Pancreas (tissue), 10 donors: ENCODE data around the gene NHLRC4. TPM values are rescaled to one million over a fixed set of nuclear protein-coding genes. Genes with fewer than 3 reads are reported as not detected.

Experiments used
- ATAC-seq, 4 donors: fragments of 200-7000 bp; cut with Tn5 transposase; one replicate each; pipeline versions ENCODE4 v1.8.0 to v1.9.1; 2020; ENCODE audit warnings: mild to moderate bottlenecking in 4 of 4, moderate library complexity in 4 of 4
- DNase-seq, 6 donors: peaks; one replicate each; pipeline ENCODE4 v3.0.0-alpha.2; 2020
- FAIRE-seq: peaks from 2 replicates; lab custom pipeline; 2012; peaks lifted over from hg19 to GRCh38; lab: Jason Lieb, UNC
- H3K27ac ChIP-seq, 4 donors: fragments of 200-600 bp; sonication (generic); 1 replicate in 3 of 4; 2 replicates in 1 of 4; pipeline versions ENCODE4 v1.5.0 to v1.8.0; 2020
- H3K27me3 ChIP-seq, 4 donors: fragments of 200-600 bp; one replicate each; pipeline ENCODE4 v1.8.0; 2021
- H3K36me3 ChIP-seq, 3 donors: fragments of 200-600 bp; sonication (generic) in 1 of 3; one replicate each; pipeline versions ENCODE4 v1.5.0 to v1.8.0; 2020 to 2021
- H3K4me1 ChIP-seq, 3 donors: fragments of 200-600 bp; one replicate each; pipeline ENCODE4 v1.8.0; 2021
- H3K4me3 ChIP-seq, 4 donors: fragments of 200-600 bp; sonication (generic) in 2 of 4; one replicate each; pipeline versions ENCODE4 v1.5.0 to v1.8.0; 2020 to 2021
- H3K9me3 ChIP-seq, 4 donors: fragments of 200-600 bp; one replicate each; pipeline ENCODE4 v1.8.0; 2021
- WGBS, 2 donors: extraction: QIAGEN DNeasy Blood & Tissue Kit; methylation state at CpG; one replicate each; pipeline ENCODE4 v1.1.7; 2013; 5-methylcytosine and 5-hydroxymethylcytosine counted together
- intact Hi-C, 3 donors: fragments of 100-400 bp; cut with DNase I; formaldehyde crosslinking; loops; one replicate each; pipeline versions ENCODE4 v1.11.1 to v1.14.2; 2022
- polyA plus RNA-seq, 2 donors: library from polyadenylated mRNA; stranded (reverse); fragments of 200-250 nt; gene quantifications; one replicate each; pipeline ENCODE4 v1.2.3, GENCODE V29; 2013
- total RNA-seq, 6 donors: library from RNA; stranded (reverse); fragmentation: NEBNext Ultra II Directional in 4 of 6; extraction: Animal tissue kit (Norgen Biotek cat#: 25700) in 4 of 6; gene quantifications; one replicate each; pipeline versions ENCODE4 v1.2.1 to v1.2.4, GENCODE V29; 2021 to 2023
- TF ChIP-seq, protein P1 (sequence below), 4 donors: fragments of 200-600 bp; sonication (generic) in 3 of 4; IDR thresholded peaks; one replicate each; pipeline versions ENCODE4 v1.5.0 to v1.8.0; 2021; ENCODE audit warnings: antibody characterized with exemption in 4 of 4
- donor health status: healthy with polysubstance abuse.
- donor health status: DM: no; HTN: no; CAD: no; lungs with moderate emphysema.
- donor health status: DM: no; HTN: no; CAD: no.
- donor health status: control.
- donor health status: control.
- donor health status: Bipolar disorder and iron deficiency.
- donor health status: DM: yes; HTN: yes; CAD: no.
- donor health status: DM: no; HTN: no; CAD: no.
- donor health status: DM: no; HTN: no; CAD: no.
- donor health status: DM: yes; HTN: yes; CAD: no.

The NHLRC4 gene
- total and polyA plus RNA-seq, 8 donors: 0.05 to 0.28 (median 0.14) TPM; not detected in 2

DNA sequence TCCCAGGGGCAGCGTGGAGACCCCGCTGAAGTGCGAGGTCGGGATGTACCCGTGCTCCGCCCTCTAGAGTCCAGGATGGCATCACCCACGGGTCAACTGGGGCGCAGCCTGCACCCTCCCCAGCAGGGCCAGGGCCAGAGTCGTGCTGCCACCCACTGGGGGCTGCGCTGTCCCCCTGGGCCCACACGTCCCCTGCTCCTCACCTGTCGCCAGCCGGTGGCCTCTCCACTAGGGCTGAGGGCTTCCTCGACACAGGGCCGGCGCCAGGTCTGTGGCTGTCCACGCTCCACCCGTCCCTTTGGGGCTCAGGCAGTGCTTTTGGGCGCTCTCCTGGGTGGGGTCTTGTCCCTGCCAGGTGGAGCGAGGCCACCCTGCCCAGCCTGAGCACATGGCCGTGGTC is 18.2 kb upstream of the NHLRC4 start:
- no peaks in the 10 kb centered on the region for H3K27me3 ChIP-seq
- intact Hi-C loops: no loop called here
- no peaks in the 10 kb centered on the region for H3K4me1 ChIP-seq
- DNase-seq (no peak), FAIRE-seq (no peak), ATAC-seq (no peak)
- TF ChIP-seq, protein P1, sequence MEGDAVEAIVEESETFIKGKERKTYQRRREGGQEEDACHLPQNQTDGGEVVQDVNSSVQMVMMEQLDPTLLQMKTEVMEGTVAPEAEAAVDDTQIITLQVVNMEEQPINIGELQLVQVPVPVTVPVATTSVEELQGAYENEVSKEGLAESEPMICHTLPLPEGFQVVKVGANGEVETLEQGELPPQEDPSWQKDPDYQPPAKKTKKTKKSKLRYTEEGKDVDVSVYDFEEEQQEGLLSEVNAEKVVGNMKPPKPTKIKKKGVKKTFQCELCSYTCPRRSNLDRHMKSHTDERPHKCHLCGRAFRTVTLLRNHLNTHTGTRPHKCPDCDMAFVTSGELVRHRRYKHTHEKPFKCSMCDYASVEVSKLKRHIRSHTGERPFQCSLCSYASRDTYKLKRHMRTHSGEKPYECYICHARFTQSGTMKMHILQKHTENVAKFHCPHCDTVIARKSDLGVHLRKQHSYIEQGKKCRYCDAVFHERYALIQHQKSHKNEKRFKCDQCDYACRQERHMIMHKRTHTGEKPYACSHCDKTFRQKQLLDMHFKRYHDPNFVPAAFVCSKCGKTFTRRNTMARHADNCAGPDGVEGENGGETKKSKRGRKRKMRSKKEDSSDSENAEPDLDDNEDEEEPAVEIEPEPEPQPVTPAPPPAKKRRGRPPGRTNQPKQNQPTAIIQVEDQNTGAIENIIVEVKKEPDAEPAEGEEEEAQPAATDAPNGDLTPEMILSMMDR (IDR thresholded peaks at IDR 0.05): no peak
- H3K36me3 ChIP-seq: peaks cover 6 to 34% (median 11%) of the 10 kb centered on the region in 3 donors
- H3K27ac ChIP-seq: no peak overlapping the region
- H3K4me3 ChIP-seq: no peak overlapping the region
- 93 to 97% methylated on average over 21 of the region's 21 CpGs for WGBS, 2 donors
- H3K9me3 ChIP-seq: no peaks in the 10 kb centered on the region

DNA sequence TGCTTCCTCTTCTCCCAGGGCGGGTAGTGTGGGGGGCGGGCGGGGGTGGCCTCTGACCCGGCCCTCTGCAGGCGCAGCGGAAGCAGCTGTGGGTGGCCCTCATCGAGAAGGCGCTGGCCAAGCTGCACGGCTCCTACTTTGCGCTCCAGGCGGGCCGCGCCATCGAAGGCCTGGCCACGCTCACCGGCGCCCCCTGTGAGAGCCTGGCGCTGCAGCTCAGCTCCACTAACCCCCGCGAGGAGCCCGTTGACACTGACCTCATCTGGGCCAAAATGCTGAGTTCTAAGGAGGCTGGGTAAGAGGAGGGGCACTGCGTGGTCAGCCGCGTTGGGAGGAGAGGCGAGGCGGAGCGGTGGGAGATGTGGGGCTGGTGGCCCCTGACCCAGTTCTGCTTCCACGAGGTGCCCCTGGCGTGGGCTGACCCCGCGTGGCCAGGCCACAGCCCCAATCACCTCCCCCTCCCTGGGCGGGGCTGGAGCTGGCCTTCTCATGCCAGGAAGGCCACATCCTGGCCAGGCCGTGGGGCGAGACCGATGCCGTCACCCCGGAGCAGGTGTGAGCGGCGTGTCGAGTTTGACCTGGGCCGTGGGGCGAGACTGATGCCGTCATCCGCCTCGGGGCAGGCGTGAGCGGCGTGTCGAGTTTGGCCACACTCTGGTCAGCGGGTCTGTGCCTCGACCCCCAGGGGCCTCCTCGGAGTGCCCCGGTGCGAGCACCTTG is 17.1 kb upstream of the NHLRC4 start:
- WGBS, 2 donors: 94% methylated on average over 52 to 54 of the region's 54 CpGs
- intact Hi-C loops: no loop called here
- TF ChIP-seq, protein P1 (IDR thresholded peaks at IDR 0.05): no peak
- Histone ChIP-seq H3K9me3 (no peaks in the 10 kb centered on the region), H3K4me3 (no peak overlapping the region), H3K4me1 (no peaks in the 10 kb centered on the region), H3K27ac (no peak overlapping the region), H3K27me3 (no peaks in the 10 kb centered on the region), H3K36me3 (peaks cover 6 to 34% (median 11%) of the 10 kb centered on the region in 3 donors)
- ATAC-seq: no peak
- FAIRE-seq: no peak
- DNase-seq: no peak

DNA sequence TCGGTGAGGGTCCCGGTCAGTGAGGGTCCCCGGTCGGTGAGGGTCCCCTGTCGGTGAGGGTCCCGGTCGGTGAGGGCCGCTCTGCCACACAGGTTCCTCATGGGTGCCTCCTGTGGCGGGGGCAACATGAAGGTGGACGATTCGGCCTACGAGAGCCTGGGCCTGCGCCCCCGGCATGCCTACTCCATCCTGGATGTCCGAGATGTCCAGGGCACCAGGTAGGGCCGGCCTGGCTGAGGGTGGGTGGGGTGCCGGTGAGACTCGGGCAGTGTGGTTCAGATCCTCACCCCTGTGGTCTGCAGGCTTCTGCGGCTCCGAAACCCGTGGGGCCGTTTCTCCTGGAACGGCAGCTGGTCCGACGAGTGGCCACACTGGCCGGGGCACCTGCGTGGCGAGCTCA is 15.6 kb upstream of the NHLRC4 start:
- FAIRE-seq (no peak), ATAC-seq (no peak), DNase-seq (no peak)
- no peaks in the 10 kb centered on the region for H3K4me1 ChIP-seq
- WGBS, 2 donors: 95% methylated on average over 25 to 28 of the region's 28 CpGs
- intact Hi-C loops: no loop called here
- no peaks in the 10 kb centered on the region for H3K9me3 ChIP-seq
- no peaks in the 10 kb centered on the region for H3K27me3 ChIP-seq
- H3K4me3 ChIP-seq: no peak overlapping the region
- peaks cover 6 to 34% (median 11%) of the 10 kb centered on the region in 3 donors for H3K36me3 ChIP-seq
- H3K27ac ChIP-seq: no peak overlapping the region
- TF ChIP-seq, protein P1 (IDR thresholded peaks at IDR 0.05): no peak

DNA sequence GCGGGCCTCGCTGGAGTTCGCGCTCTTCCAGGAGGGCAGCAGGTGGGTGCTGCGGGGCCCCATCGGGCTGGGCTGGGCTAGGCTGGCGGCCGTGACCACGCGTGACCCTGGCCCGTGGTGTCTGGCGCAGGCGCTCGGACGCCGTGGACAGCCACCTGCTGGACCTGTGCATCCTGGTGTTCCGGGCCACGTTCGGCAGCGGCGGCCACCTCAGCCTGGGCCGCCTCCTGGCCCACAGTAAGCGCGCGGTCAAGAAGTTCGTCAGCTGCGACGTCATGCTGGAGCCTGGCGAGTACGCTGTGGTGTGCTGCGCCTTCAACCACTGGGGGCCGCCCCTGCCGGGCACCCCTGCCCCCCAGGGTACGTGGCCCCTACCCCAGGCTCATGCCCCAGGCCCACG is 14.6 kb upstream of the NHLRC4 start:
- 96 to 98% methylated on average over 34 to 35 of the region's 35 CpGs for WGBS, 2 donors
- peaks cover 6 to 33% (median 11%) of the 10 kb centered on the region in 3 donors for H3K36me3 ChIP-seq
- intact Hi-C loops: no loop called here
- H3K27ac ChIP-seq: no peak overlapping the region
- no peak overlapping the region for H3K4me3 ChIP-seq
- H3K4me1 ChIP-seq: no peaks in the 10 kb centered on the region
- H3K27me3 ChIP-seq: no peaks in the 10 kb centered on the region
- no peak for DNase-seq
- FAIRE-seq: no peak
- no peaks in the 10 kb centered on the region for H3K9me3 ChIP-seq
- no peak for ATAC-seq
- TF ChIP-seq, protein P1 (IDR thresholded peaks at IDR 0.05): no peak

DNA sequence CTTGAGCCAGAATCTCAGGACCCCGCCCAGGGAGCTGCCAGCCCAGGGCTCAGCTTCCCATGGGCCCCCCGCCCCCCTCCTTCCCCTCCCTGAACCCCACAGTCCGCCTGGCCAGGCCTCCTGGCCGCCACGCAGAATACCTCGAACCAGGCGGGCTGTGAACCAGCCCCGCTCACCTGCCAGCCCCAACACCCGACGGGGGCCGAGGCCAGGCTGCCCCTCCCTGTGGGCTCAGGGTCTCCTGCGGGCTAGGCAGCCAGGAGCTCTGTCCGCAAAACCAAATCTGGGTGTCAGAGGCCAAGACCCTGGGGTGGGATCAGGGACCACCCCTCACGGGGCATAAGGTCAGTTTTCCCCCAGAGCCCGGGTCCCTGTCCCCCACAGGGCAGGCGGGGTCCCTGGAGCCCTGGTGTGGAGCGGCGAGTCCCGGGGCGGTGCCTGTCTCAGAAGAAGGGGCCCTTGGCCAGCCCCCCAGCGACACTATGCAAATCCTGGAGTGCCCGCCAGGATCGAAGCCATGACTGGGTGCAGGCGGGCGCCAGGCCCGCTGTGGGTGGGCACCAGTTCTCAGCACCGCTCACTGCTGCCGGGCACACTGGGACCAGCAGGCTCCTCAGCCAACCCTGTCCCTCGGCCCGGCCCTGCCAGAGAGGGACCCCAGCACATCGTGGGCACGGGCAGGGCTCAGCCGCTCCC is 13.1 kb upstream of the NHLRC4 start:
- Histone ChIP-seq H3K36me3 (peaks cover 6 to 26% (median 11%) of the 10 kb centered on the region in 3 donors), H3K4me1 (no peaks in the 10 kb centered on the region), H3K27ac (no peak overlapping the region), H3K4me3 (no peak overlapping the region), H3K27me3 (no peaks in the 10 kb centered on the region), H3K9me3 (no peaks in the 10 kb centered on the region)
- ATAC-seq (no peak), DNase-seq (no peak), FAIRE-seq (no peak)
- intact Hi-C loops: no loop called here
- TF ChIP-seq, protein P1 (IDR thresholded peaks at IDR 0.05): no peak
- 94 to 95% methylated on average over 33 of the region's 33 CpGs for WGBS, 2 donors
